Mononuclear cell (primary cell): ENCODE data around the gene AGAP3. TPM values are rescaled to one million over a fixed set of nuclear protein-coding genes. Genes with fewer than 3 reads are reported as not detected.

Experiments
- H3K27me3 ChIP-seq: 2 replicates; pipeline ENCODE4 v1.6.0; 2011; ENCODE audit warnings: low read length, control low read depth; ENCODE audit not compliant: insufficient read depth
- H3K4me1 ChIP-seq: 2 replicates; pipeline ENCODE4 v1.5.1; 2011; ENCODE audit warnings: mild to moderate bottlenecking, low read length, control low read depth; ENCODE audit not compliant: insufficient read depth
- H3K4me3 ChIP-seq: 2 replicates; pipeline ENCODE4 v1.5.1; 2011; ENCODE audit warnings: mild to moderate bottlenecking, low read length, moderate library complexity
- H3K9me3 ChIP-seq: 2 replicates; pipeline ENCODE4 v1.5.1; 2011; ENCODE audit warnings: low read depth, mild to moderate bottlenecking, control low read depth, low read length
- total RNA-seq: library from RNA; depleted of rRNA; stranded (reverse); fragments of >200 nt; gene quantifications from one replicate; pipeline ENCODE4 v1.2.3, GENCODE V29; 2012

The AGAP3 gene
- total RNA-seq, 1 donor: 23.6 TPM

- no peaks in the 10 kb centered on the region for H3K27me3 ChIP-seq
- H3K4me1 ChIP-seq: no peaks in the 10 kb centered on the region
- H3K9me3 ChIP-seq: no peaks in the 10 kb centered on the region
- no peak overlapping the region for H3K4me3 ChIP-seq
Observed at GRCh38 chr7:151133986-151134742, 47.9 kb downstream of the AGAP3 start.

GRCh38 chr7:151134743-151135524 lies 48.7 kb downstream of the AGAP3 start:
- Histone ChIP-seq H3K9me3 (no peaks in the 10 kb centered on the region), H3K4me1 (no peaks in the 10 kb centered on the region), H3K27me3 (no peaks in the 10 kb centered on the region), H3K4me3 (no peak overlapping the region)

- Histone ChIP-seq H3K4me3 (no peak overlapping the region), H3K9me3 (no peaks in the 10 kb centered on the region), H3K4me1 (no peaks in the 10 kb centered on the region), H3K27me3 (no peaks in the 10 kb centered on the region)
Observed at GRCh38 chr7:151135525-151135845, 49.2 kb downstream of the AGAP3 start.

GRCh38 chr7:151135866-151136843 lies 49.9 kb downstream of the AGAP3 start:
- no peaks in the 10 kb centered on the region for H3K4me1 ChIP-seq
- H3K27me3 ChIP-seq: no peaks in the 10 kb centered on the region
- H3K9me3 ChIP-seq: no peaks in the 10 kb centered on the region
- H3K4me3 ChIP-seq: no peak overlapping the region

GRCh38 chr7:151137076-151137675 lies 50.9 kb downstream of the AGAP3 start:
- Histone ChIP-seq H3K27me3 (no peaks in the 10 kb centered on the region), H3K4me1 (no peaks in the 10 kb centered on the region), H3K4me3 (no peak overlapping the region), H3K9me3 (no peaks in the 10 kb centered on the region)

- Histone ChIP-seq H3K27me3 (no peaks in the 10 kb centered on the region), H3K9me3 (no peaks in the 10 kb centered on the region), H3K4me3 (no peak overlapping the region), H3K4me1 (no peaks in the 10 kb centered on the region)
Observed at GRCh38 chr7:151137791-151138152, 51.5 kb downstream of the AGAP3 start.

- Histone ChIP-seq H3K4me3 (no peak overlapping the region), H3K27me3 (no peaks in the 10 kb centered on the region), H3K9me3 (no peaks in the 10 kb centered on the region), H3K4me1 (no peaks in the 10 kb centered on the region)
Observed at GRCh38 chr7:151138153-151138851, 52.0 kb downstream of the AGAP3 start.

GRCh38 chr7:151139071-151139790 lies 53.0 kb downstream of the AGAP3 start:
- no peaks in the 10 kb centered on the region for H3K27me3 ChIP-seq
- H3K9me3 ChIP-seq: no peaks in the 10 kb centered on the region
- H3K4me3 ChIP-seq: no peak overlapping the region
- H3K4me1 ChIP-seq: no peaks in the 10 kb centered on the region

GRCh38 chr7:151139791-151140190 lies 53.5 kb downstream of the AGAP3 start:
- H3K27me3 ChIP-seq: no peaks in the 10 kb centered on the region
- no peaks in the 10 kb centered on the region for H3K4me1 ChIP-seq
- no peak overlapping the region for H3K4me3 ChIP-seq
- no peaks in the 10 kb centered on the region for H3K9me3 ChIP-seq

- H3K4me3 ChIP-seq: no peak overlapping the region
- no peaks in the 10 kb centered on the region for H3K9me3 ChIP-seq
- H3K4me1 ChIP-seq: no peaks in the 10 kb centered on the region
- no peaks in the 10 kb centered on the region for H3K27me3 ChIP-seq
Observed at GRCh38 chr7:151140826-151141225, 54.6 kb downstream of the AGAP3 start.

- Histone ChIP-seq H3K4me1 (no peaks in the 10 kb centered on the region), H3K9me3 (no peaks in the 10 kb centered on the region), H3K27me3 (no peaks in the 10 kb centered on the region), H3K4me3 (no peak overlapping the region)
Observed at GRCh38 chr7:151141311-151141854, 55.1 kb downstream of the AGAP3 start.

GRCh38 chr7:151141855-151142685 lies 55.8 kb downstream of the AGAP3 start:
- H3K4me1 ChIP-seq: no peaks in the 10 kb centered on the region
- H3K9me3 ChIP-seq: no peaks in the 10 kb centered on the region
- H3K4me3 ChIP-seq: no peak overlapping the region
- H3K27me3 ChIP-seq: no peaks in the 10 kb centered on the region

- Histone ChIP-seq H3K27me3 (no peaks in the 10 kb centered on the region), H3K4me3 (no peak overlapping the region), H3K9me3 (no peaks in the 10 kb centered on the region), H3K4me1 (no peaks in the 10 kb centered on the region)
Observed at GRCh38 chr7:151142686-151143040, 56.4 kb downstream of the AGAP3 start.
